Measurements from ENCODE around the gene PDE4DIP.
"Not testable (repeated sequence)": the region's sequence is repeated elsewhere in the genome, so short reads cannot be mapped to it uniquely, and the experiment has no call there.

The PDE4DIP gene

DNA sequence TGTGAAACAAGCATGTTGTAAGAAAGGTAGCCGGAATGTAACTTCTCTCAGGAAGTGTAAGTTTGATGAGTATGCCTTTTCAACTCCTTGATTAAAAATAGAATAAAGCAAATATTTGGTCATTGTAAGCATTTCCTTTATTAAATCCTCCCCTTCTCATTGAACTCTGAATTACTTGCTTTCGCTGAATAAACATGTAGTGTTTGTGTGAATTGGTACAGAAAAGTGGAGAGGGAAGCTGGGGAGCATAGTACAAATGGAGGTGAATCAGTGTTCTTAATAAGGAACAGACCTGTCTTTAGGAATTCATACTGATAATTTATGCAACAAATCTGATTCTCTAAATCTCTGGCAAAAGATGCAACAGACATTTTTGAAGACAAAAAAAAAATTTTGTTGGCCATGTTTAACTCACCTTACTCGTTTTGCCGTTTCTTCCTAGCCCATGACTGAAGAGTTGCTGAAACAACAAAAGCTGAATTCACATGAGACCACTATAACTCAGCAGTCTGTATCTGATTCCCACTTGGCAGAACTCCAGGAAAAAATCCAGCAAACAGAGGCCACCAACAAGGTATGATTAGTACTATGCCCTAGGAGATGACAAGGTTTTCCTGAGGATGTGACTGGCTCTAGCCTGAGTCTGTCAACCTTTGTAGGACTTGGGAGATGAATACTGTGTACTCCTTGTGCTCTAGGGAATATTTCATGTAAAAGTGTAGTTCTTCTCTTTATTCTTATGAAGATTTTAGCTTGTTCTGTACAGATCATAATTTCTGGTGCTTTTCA, 116.2 kb downstream of the PDE4DIP start:
- FAIRE-seq; DNase-seq (ENCODE audit: insufficient read length, low spot score): not testable (repeated sequence)

- FAIRE-seq; DNase-seq (ENCODE audit: insufficient read length, low spot score): not testable (repeated sequence)
Measured at GRCh38 chr1:148962127-148962857, 118.1 kb downstream of the PDE4DIP start.

DNA sequence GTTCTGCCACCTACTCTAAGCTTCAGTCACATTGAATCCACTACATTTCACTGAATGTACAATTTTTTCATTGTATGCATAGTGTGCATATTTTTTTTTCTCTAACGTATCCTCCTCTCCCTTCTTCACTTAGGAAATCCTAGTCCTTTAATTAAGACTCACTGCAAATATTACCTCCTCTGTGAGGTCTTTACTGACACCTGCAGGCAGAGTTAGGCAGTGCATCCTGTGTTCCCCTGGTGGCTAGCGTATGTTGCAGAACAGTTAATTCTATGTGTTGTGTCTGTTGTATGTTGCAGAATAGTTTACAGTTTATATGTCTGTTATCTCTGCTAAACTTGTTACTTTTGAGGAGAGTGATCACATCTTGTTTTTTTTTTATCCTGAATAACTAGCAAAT, 121.9 kb downstream of the PDE4DIP start:
- DNase-seq (ENCODE audit: insufficient read length, low spot score) = not testable (repeated sequence)
- FAIRE-seq = peak; percentile 66

DNA sequence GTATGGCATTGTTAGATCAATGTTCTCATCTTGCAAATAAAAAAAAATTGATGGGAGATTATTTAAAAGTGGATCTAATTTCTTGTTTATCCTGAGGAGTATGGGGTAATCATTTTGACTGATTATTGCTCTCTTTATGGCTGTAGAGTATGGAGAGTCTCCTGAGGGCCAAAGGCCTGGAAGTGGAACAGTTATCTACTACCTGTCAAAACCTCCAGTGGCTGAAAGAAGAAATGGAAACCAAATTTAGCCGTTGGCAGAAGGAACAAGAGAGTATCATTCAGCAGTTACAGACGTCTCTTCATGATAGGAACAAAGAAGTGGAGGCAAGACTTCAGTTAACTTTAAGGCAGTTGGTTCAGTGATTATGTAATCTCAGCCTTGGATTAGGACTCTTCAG, 123.4 kb downstream of the PDE4DIP start:
- not testable (repeated sequence) for FAIRE-seq; DNase-seq (ENCODE audit: insufficient read length, low spot score)

- not testable (repeated sequence) for FAIRE-seq; DNase-seq (ENCODE audit: insufficient read length, low spot score)
Measured at GRCh38 chr1:148968682-148969081, 124.5 kb downstream of the PDE4DIP start.

GRCh38 chr1:148969126-148969525, 124.9 kb downstream of the PDE4DIP start:
- FAIRE-seq; DNase-seq (ENCODE audit: insufficient read length, low spot score): not testable (repeated sequence)

DNA sequence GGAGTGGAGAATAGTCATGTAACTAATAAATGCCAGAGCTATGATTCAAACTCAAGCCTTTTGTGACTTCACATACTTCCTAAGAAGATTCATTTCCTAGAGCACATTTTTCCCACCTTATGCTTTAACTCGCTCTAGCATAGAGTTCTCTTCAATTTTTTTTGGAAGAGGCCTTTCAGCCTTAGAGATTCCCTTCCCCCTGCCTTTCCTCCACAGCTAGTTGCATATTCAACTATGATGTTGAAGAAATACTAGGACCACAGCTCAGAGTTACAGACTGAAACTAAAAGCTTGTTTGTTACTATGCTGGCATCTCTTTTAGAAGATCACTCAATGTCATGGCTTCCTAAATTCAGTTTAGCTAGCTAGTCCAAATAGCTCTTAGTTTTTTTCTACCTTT, 131.2 kb downstream of the PDE4DIP start:
- not testable (repeated sequence) for DNase-seq (ENCODE audit: insufficient read length, low spot score); FAIRE-seq

- not testable (repeated sequence) for FAIRE-seq; DNase-seq (ENCODE audit: insufficient read length, low spot score)
Measured at GRCh38 chr1:148975866-148976537, 131.8 kb downstream of the PDE4DIP start.

DNA sequence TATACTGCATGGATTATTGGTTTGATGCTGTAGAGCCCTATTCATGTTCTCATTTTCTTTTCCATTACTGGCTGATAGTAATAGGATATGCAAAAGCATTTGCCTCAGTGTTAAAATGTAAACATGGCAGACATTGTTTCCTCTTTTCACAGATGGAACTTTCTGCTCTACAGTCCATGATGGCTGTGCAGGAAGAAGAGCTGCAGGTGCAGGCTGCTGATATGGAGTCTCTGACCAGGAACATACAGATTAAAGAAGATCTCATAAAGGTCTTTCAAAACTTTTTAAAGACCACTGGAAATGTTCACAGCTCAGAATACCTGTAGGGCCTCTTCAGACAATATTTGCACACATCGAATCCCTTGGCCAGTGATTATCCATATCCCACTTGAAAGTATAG, 133.6 kb downstream of the PDE4DIP start:
- not testable (repeated sequence) for FAIRE-seq; DNase-seq (ENCODE audit: insufficient read length, low spot score)

GRCh38 chr1:148989378-148989777, 145.2 kb downstream of the PDE4DIP start:
- DNase-seq (ENCODE audit: insufficient read length, low spot score); FAIRE-seq: not testable (repeated sequence)

DNA sequence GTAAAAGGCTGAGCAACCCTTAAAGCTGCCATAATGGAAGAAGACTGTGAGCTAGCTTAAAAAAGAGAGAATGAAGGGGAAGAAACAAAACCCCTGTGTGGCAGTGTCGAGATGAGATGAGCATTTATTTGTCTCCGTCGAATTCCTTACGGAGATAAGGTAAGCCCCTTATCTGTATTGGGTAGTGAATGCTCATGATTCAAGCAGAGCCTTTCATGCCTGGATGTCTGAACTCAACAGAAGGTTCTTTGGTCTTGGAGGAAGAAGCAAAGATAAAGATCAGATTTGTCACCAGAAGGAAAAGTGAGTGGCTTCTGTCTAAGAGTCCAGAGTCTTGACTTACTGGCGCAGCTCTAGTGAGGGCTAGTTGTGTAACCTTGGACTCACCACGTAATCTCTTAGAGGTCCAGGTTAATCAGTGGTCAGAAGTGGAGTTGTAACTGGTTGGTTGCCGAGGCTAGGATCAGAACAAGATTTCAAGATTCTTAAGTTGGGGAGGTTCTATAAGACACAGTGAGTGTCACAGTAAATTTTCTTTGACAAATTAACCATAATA, 146.1 kb downstream of the PDE4DIP start:
- FAIRE-seq; DNase-seq (ENCODE audit: insufficient read length, low spot score): not testable (repeated sequence)

DNA sequence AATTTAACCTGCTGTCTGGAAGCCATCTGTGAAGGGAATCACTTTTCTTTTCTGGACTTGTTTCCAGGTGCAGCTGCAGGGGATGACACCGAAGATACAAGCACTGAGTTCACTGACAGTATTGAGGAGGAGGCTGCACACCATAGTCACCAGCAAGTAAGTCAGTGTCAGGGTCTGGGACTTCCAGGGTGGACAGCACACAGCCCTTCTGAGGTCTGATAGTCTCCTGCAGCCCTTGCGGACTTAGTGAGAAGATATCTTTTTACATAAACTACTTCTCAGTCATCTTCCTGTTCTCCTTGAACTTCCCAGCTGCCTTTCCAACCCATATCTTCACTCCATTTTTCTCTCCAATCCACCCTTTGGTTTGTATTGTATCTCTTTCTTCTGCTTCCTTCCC, 147.6 kb downstream of the PDE4DIP start:
- not testable (repeated sequence) for FAIRE-seq; DNase-seq (ENCODE audit: insufficient read length, low spot score)

DNA sequence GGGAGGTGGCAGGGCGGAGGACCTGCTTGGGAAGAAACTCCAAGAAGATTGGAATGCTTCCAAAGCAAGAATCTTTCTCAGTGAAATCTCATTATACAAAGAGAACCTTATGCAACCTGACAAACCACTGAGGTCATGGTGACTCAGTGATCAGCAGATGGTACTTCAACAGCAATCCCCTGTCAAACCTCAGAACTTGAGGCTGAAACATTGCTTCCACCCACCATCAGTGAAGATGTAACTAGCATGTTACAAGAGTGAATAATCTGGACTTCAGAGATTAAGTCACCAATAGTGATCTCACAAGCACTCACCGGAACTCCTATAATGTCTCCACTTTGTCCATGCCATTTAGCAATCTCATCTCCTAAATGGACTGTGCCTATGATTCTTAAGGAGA, 148.1 kb downstream of the PDE4DIP start:
- not testable (repeated sequence) for FAIRE-seq; DNase-seq (ENCODE audit: insufficient read length, low spot score)

GRCh38 chr1:148996449-148997224, 152.4 kb downstream of the PDE4DIP start:
- DNase-seq (ENCODE audit: insufficient read length, low spot score); FAIRE-seq: not testable (repeated sequence)

DNA sequence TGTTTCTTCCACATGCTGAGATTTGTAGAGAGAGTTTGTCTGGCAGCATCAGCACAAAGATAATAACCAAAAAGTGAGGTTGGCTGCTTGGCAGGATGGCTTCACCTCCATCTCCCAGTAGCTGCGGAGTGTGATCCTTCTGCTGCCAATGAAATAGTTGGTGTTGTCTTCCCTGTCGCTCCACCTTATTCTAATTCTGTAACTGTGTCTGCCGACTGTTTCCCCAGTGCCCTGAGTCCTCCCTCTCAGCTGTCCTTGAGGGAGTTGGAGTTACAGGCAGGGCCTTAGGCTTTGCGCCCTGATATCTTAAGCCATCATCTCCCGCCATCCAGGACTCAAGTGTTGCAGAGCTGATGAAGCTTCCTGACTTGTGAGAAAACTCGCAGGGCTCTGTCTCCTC, 153.2 kb downstream of the PDE4DIP start:
- DNase-seq (ENCODE audit: insufficient read length, low spot score); FAIRE-seq: not testable (repeated sequence)

DNA sequence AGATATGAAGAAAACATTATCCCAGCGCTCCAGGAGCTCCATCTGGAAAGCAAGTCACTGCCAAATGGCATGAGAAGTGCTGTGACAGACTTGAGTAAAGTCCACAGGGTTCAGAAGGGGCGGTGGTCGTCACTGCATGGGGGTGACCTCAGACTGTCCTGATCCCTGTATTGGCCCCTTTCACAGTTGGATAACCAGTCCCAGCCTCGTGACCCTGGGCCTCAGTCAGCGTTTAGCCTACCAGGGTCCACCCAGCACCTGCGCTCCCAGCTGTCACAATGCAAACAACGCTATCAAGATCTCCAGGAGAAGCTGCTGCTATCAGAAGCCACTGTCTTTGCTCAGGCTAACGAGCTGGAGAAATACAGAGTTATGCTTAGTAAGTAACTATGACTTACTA, 158.4 kb downstream of the PDE4DIP start:
- FAIRE-seq; DNase-seq (ENCODE audit: insufficient read length, low spot score): not testable (repeated sequence)

GRCh38 chr1:149008326-149008725, 164.1 kb downstream of the PDE4DIP start:
- not testable (repeated sequence) for DNase-seq (ENCODE audit: insufficient read length, low spot score); FAIRE-seq

DNA sequence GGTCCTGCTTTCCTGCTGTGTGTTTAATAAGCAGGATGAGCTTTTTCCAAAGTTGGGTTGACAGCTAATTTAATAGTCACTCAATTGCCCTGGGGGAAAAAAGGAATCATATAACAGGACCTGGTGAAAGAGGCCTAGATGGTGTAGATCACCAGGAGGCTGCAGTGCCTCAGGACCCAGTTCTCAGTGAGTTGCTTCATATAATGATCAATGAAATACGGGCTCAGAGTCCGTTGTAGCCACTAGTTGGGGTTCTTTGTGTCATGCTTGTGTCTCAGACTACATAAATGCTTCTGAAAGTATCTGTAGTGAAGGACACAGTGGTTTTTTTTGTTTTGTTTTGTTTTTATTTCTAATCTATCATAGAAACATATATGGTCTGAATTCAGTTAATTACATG, 164.5 kb downstream of the PDE4DIP start:
- not testable (repeated sequence) for FAIRE-seq; DNase-seq (ENCODE audit: insufficient read length, low spot score)

DNA sequence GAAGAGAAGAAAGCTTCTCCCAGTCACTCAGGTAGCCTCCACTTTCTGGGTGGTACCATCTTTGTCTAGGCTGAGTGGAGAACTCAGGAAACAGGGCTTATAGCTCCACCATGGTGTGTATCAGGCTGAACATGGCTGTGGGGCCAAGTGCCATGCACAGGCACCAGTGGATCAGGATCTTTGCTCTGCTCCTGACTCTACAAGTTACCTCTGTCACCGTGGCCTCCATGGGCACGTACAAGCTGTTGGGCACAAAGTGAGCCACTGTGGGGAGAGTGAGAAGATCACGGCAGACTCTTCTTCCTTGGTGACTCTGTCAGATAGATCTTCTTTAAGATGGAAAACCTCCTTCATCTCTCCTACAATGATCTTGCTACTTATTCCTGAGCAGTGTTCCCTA, 165.5 kb downstream of the PDE4DIP start:
- FAIRE-seq; DNase-seq (ENCODE audit: insufficient read length, low spot score): not testable (repeated sequence)
